Liver (tissue), 9 donors: Measurements from ENCODE around the gene PLEKHA5. TPM values are rescaled to one million over a fixed set of nuclear protein-coding genes. Genes with fewer than 3 reads are reported as not detected.

Experiments
- DNase-seq: peaks from one replicate; pipeline ENCODE4 v3.0.0-alpha.2; 2017; ENCODE audit warnings: low spot score
- H3K27ac ChIP-seq, 2 donors: one replicate each; pipeline ENCODE4 v1.7.0; 2013; ENCODE audit warnings: inconsistent platforms in 2 of 2, low read length in 2 of 2, control low read depth in 1 of 2, low read depth in 1 of 2, mild to moderate bottlenecking in 1 of 2
- H3K27me3 ChIP-seq, 4 donors: one replicate each; pipeline versions ENCODE4 v1.6.1 to v1.7.0; 2013; ENCODE audit warnings: low read length in 3 of 4, inconsistent platforms in 1 of 4, mild to moderate bottlenecking in 1 of 4, moderate library complexity in 1 of 4; ENCODE audit not compliant: control insufficient read depth in 4 of 4, insufficient read depth in 4 of 4
- H3K36me3 ChIP-seq, 4 donors: one replicate each; pipeline versions ENCODE4 v1.6.1 to v1.7.0; 2013; ENCODE audit warnings: low read length in 3 of 4, mild to moderate bottlenecking in 3 of 4, low read depth in 1 of 4, moderate library complexity in 1 of 4; ENCODE audit not compliant: control insufficient read depth in 4 of 4, insufficient read depth in 3 of 4
- H3K4me1 ChIP-seq, 4 donors: one replicate each; pipeline versions ENCODE4 v1.6.1 to v1.7.0; 2013; ENCODE audit warnings: low read length in 3 of 4, mild to moderate bottlenecking in 3 of 4, moderate library complexity in 1 of 4; ENCODE audit not compliant: control insufficient read depth in 4 of 4, insufficient read depth in 4 of 4
- H3K4me3 ChIP-seq, 3 donors: one replicate each; pipeline versions ENCODE4 v1.6.1 to v1.7.0; 2013; ENCODE audit warnings: low read length in 3 of 3, control low read depth in 1 of 3, low read depth in 1 of 3, mild to moderate bottlenecking in 1 of 3
- H3K9ac ChIP-seq, 2 donors: one replicate each; pipeline ENCODE4 v1.7.0; 2013; ENCODE audit warnings: low read length in 2 of 2, mild to moderate bottlenecking in 2 of 2, moderate library complexity in 2 of 2, control low read depth in 1 of 2, low read depth in 1 of 2
- H3K9me3 ChIP-seq, 4 donors: one replicate each; pipeline versions ENCODE4 v1.6.1 to v1.7.0; 2013; ENCODE audit warnings: low read length in 3 of 4; ENCODE audit not compliant: control insufficient read depth in 4 of 4
- CTCF ChIP-seq: fragments of 150-350 bp; IDR thresholded peaks from 2 replicates; pipeline ENCODE4 v1.5.1; 2017; ENCODE audit warnings: improper control_type of control experiment, low read depth, low read length; ENCODE audit not compliant: missing input control
- EGR1 ChIP-seq, 2 donors: IDR thresholded peaks; 2 replicates each; pipeline ENCODE4 v1.6.1; 2016 to 2018; ENCODE audit warnings: antibody characterized with exemption in 2 of 2, low read depth in 2 of 2
- FOXA1 ChIP-seq: IDR thresholded peaks from 2 replicates; pipeline ENCODE4 v1.6.1; 2016; ENCODE audit warnings: antibody characterized with exemption
- FOXA2 ChIP-seq: IDR thresholded peaks from 2 replicates; pipeline ENCODE4 v1.6.1; 2016; ENCODE audit warnings: antibody characterized with exemption
- GABPA ChIP-seq, 2 donors: IDR thresholded peaks in 1 of 2; conservative IDR thresholded peaks in 1 of 2; 2 replicates each; pipeline ENCODE4 v1.6.1; 2016; ENCODE audit warnings: antibody characterized with exemption in 2 of 2, mild to moderate bottlenecking in 1 of 2, moderate library complexity in 1 of 2
- HNF4A ChIP-seq, 2 donors: conservative IDR thresholded peaks; 2 replicates each; pipeline ENCODE4 v1.6.1; 2016; ENCODE audit warnings: antibody characterized with exemption in 2 of 2, mild to moderate bottlenecking in 2 of 2
- HNF4G ChIP-seq: IDR thresholded peaks from 2 replicates; pipeline ENCODE4 v1.6.1; 2016; ENCODE audit warnings: antibody characterized with exemption
- JUND ChIP-seq, 2 donors: IDR thresholded peaks; 2 replicates each; pipeline ENCODE4 v1.6.1; 2016; ENCODE audit warnings: antibody characterized with exemption in 2 of 2
- MAX ChIP-seq: IDR thresholded peaks from 2 replicates; pipeline ENCODE4 v1.6.1; 2016; ENCODE audit warnings: antibody characterized with exemption
- NR2F2 ChIP-seq: IDR thresholded peaks from 2 replicates; pipeline ENCODE4 v1.6.1; 2016; ENCODE audit warnings: antibody characterized with exemption
- RAD21 ChIP-seq, 2 donors: IDR thresholded peaks; 2 replicates each; pipeline ENCODE4 v1.6.1; 2016; ENCODE audit warnings: antibody characterized with exemption in 2 of 2, mild to moderate bottlenecking in 2 of 2
- RXRA ChIP-seq, 2 donors: IDR thresholded peaks; 2 replicates each; pipeline ENCODE4 v1.6.1; 2017 to 2018; ENCODE audit warnings: antibody characterized with exemption in 2 of 2, mild to moderate bottlenecking in 1 of 2
- SP1 ChIP-seq: IDR thresholded peaks from 2 replicates; pipeline ENCODE4 v1.6.1; 2018; ENCODE audit warnings: antibody characterized with exemption, mild to moderate bottlenecking
- TAF1 ChIP-seq: conservative IDR thresholded peaks from 2 replicates; pipeline ENCODE4 v1.6.1; 2016; ENCODE audit warnings: antibody characterized with exemption, mild to moderate bottlenecking
- ZBTB33 ChIP-seq: IDR thresholded peaks from 2 replicates; pipeline ENCODE4 v1.6.1; 2016; ENCODE audit warnings: antibody characterized with exemption
- polyA plus RNA-seq, 2 donors: library from polyadenylated mRNA; stranded (reverse) in 1 of 2; unstranded in 1 of 2; fragments of 200-250 nt in 1 of 2; fragments of >200 nt in 1 of 2; fragmentation: Nextera tagmentation in 1 of 2; extraction: Ambion mirVana in 1 of 2; gene quantifications; one replicate each; pipeline versions ENCODE4 v1.2.1 to v1.2.3, GENCODE V29; 2013 to 2015
- total RNA-seq, 2 donors: library from RNA; depleted of rRNA; stranded (reverse); fragments of >200 nt; gene quantifications; one replicate each; pipeline ENCODE4 v1.2.3, GENCODE V29; 2014
- TF ChIP-seq, protein P1 (sequence below): IDR thresholded peaks from 2 replicates; pipeline ENCODE4 v1.6.1; 2016; ENCODE audit warnings: antibody characterized with exemption
- TF ChIP-seq, protein P2 (sequence below): IDR thresholded peaks from 2 replicates; pipeline ENCODE4 v1.6.1; 2016; ENCODE audit warnings: antibody characterized with exemption, mild to moderate bottlenecking
- donor health status: healthy.
- donor health status: healthy.
- donor health status: healthy.
- donor health status: healthy.
- donor health status: healthy.

Gene PLEKHA5
- total and polyA plus RNA-seq, 4 donors: 4.6 to 25.5 (median 16.8) TPM

- Histone ChIP-seq H3K9me3 (no peaks in the 10 kb centered on the region), H3K27ac (no peak overlapping the region), H3K27me3 (no peaks in the 10 kb centered on the region), H3K4me3 (no peak overlapping the region), H3K9ac (no peak overlapping the region), H3K36me3 (peaks cover 5 to 16% (median 8%) of the 10 kb centered on the region in 4 donors), H3K4me1 (no peaks in the 10 kb centered on the region)
- no peak for DNase-seq
- TF ChIP-seq MAX (no peak), EGR1 (IDR thresholded peaks at IDR 0.05; ENCODE audit: low read depth in 2 of 2) (no peak), FOXA1 (no peak), SP1 (no peak), NR2F2 (no peak), RAD21 (IDR thresholded peaks at IDR 0.05) (no peak), JUND (IDR thresholded peaks at IDR 0.05) (no peak), HNF4G (no peak), CTCF (no peak), GABPA (IDR thresholded peaks at IDR 0.05 in 1 of 2, conservative IDR thresholded peaks at IDR 0.05 in 1 of 2) (no peak), RXRA (IDR thresholded peaks at IDR 0.05) (no peak), TAF1 (no peak), FOXA2 (no peak), HNF4A (conservative IDR thresholded peaks at IDR 0.05) (no peak)
- TF ChIP-seq, protein P1, sequence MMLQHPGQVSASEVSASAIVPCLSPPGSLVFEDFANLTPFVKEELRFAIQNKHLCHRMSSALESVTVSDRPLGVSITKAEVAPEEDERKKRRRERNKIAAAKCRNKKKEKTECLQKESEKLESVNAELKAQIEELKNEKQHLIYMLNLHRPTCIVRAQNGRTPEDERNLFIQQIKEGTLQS: no peak
- TF ChIP-seq, protein P2, sequence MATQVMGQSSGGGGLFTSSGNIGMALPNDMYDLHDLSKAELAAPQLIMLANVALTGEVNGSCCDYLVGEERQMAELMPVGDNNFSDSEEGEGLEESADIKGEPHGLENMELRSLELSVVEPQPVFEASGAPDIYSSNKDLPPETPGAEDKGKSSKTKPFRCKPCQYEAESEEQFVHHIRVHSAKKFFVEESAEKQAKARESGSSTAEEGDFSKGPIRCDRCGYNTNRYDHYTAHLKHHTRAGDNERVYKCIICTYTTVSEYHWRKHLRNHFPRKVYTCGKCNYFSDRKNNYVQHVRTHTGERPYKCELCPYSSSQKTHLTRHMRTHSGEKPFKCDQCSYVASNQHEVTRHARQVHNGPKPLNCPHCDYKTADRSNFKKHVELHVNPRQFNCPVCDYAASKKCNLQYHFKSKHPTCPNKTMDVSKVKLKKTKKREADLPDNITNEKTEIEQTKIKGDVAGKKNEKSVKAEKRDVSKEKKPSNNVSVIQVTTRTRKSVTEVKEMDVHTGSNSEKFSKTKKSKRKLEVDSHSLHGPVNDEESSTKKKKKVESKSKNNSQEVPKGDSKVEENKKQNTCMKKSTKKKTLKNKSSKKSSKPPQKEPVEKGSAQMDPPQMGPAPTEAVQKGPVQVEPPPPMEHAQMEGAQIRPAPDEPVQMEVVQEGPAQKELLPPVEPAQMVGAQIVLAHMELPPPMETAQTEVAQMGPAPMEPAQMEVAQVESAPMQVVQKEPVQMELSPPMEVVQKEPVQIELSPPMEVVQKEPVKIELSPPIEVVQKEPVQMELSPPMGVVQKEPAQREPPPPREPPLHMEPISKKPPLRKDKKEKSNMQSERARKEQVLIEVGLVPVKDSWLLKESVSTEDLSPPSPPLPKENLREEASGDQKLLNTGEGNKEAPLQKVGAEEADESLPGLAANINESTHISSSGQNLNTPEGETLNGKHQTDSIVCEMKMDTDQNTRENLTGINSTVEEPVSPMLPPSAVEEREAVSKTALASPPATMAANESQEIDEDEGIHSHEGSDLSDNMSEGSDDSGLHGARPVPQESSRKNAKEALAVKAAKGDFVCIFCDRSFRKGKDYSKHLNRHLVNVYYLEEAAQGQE: no peak
Observed at GRCh38 chr12:19276767-19277166, 147.2 kb downstream of the PLEKHA5 start.

GRCh38 chr12:19277711-19278110, 148.2 kb downstream of the PLEKHA5 start:
- Histone ChIP-seq H3K4me1 (no peaks in the 10 kb centered on the region), H3K27me3 (no peaks in the 10 kb centered on the region), H3K27ac (no peak overlapping the region), H3K4me3 (no peak overlapping the region), H3K9ac (no peak overlapping the region), H3K9me3 (no peaks in the 10 kb centered on the region), H3K36me3 (peaks cover 5 to 16% (median 7%) of the 10 kb centered on the region in 4 donors)
- DNase-seq: no peak
- TF ChIP-seq, protein P2: no peak
- TF ChIP-seq JUND (IDR thresholded peaks at IDR 0.05): no peak
- TF ChIP-seq FOXA1: no peak
- no peak for TF ChIP-seq RXRA (IDR thresholded peaks at IDR 0.05)
- no peak for TF ChIP-seq MAX
- no peak for TF ChIP-seq CTCF
- TF ChIP-seq FOXA2: no peak
- TF ChIP-seq ZBTB33: no peak
